ENCODE data around the gene ITPR3.

GRCh38 chr6:33732817-33733708, 111.9 kb downstream of the ITPR3 start:
- TF ChIP-seq CTCF (IDR thresholded peaks at IDR 0.05; ENCODE audit: extremely low read depth in 1 of 2, insufficient read depth in 1 of 2, low read depth in 1 of 2, low read length in 2 of 2): no peak
- no peak for TF ChIP-seq EZH2 (IDR thresholded peaks at IDR 0.05; ENCODE audit: borderline replicate concordance, low read depth, low read length, severe bottlenecking)
- no peak for TF ChIP-seq JUN (IDR thresholded peaks at IDR 0.05; ENCODE audit: borderline replicate concordance, insufficient read depth, insufficient read length, low read depth)
- TF ChIP-seq POLR2A (IDR thresholded peaks at IDR 0.05; ENCODE audit: low read depth, low read length): no peak
- no peak for TF ChIP-seq POLR2AphosphoS5 (IDR thresholded peaks at IDR 0.05; ENCODE audit: insufficient read depth, low read depth, low read length)
- TF ChIP-seq FOS (IDR thresholded peaks at IDR 0.05; ENCODE audit: borderline replicate concordance, insufficient read depth, low read length): no peak
- no peak for TF ChIP-seq MYC (IDR thresholded peaks at IDR 0.05; ENCODE audit: low read depth, low read length)

Data from endothelial cell of umbilical vein (primary cell).